Cardiac fibroblast (primary cell): ENCODE results near the gene LRRTM4.
"Not testable (repeated sequence)": the region's sequence is repeated elsewhere in the genome, so short reads cannot be mapped to it uniquely, and the experiment has no call there.

Experiments
- DNase-seq, 2 donors: peaks; one replicate each; pipeline versions ENCODE4 v3.0.0 to v3.0.0-alpha.2; 2010; ENCODE audit warnings: low read depth in 2 of 2
- H3K4me3 ChIP-seq, 2 donors: replicated peaks in 1 of 2; 1 replicate in 1 of 2; 2 replicates in 1 of 2; pipeline ENCODE4 v1.5.1; 2011; ENCODE audit warnings: low read depth in 2 of 2, low read length in 2 of 2, mild to moderate bottlenecking in 2 of 2, moderate library complexity in 1 of 2
- TF ChIP-seq, protein P1 (sequence below): IDR thresholded peaks from one replicate; pipeline ENCODE4 v1.5.1; 2011; ENCODE audit warnings: low read depth, mild to moderate bottlenecking, low read length, inconsistent platforms

The LRRTM4 gene

DNA sequence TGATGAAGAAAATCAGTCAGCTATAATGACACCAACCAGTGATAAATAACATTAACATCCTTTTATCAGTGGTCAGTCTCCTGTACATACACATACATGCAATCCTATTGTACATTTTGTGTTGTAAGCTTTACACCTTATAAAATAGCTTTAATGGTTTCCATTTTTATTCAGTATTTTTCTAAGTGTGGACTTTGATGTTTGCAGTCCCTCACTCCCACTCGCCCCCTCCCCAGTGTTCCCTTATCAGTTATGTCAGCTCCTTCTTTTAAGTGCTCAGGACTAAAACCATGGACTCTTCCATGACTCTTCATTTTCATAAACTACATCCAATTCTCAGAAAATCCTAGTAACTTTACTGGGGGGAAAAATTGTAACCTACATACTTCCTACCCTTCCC lies 713.0 kb downstream of the LRRTM4 start:
- DNase-seq = no peak
- TF ChIP-seq, protein P1, sequence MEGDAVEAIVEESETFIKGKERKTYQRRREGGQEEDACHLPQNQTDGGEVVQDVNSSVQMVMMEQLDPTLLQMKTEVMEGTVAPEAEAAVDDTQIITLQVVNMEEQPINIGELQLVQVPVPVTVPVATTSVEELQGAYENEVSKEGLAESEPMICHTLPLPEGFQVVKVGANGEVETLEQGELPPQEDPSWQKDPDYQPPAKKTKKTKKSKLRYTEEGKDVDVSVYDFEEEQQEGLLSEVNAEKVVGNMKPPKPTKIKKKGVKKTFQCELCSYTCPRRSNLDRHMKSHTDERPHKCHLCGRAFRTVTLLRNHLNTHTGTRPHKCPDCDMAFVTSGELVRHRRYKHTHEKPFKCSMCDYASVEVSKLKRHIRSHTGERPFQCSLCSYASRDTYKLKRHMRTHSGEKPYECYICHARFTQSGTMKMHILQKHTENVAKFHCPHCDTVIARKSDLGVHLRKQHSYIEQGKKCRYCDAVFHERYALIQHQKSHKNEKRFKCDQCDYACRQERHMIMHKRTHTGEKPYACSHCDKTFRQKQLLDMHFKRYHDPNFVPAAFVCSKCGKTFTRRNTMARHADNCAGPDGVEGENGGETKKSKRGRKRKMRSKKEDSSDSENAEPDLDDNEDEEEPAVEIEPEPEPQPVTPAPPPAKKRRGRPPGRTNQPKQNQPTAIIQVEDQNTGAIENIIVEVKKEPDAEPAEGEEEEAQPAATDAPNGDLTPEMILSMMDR = no peak
- H3K4me3 ChIP-seq = no peak overlapping the region

DNA sequence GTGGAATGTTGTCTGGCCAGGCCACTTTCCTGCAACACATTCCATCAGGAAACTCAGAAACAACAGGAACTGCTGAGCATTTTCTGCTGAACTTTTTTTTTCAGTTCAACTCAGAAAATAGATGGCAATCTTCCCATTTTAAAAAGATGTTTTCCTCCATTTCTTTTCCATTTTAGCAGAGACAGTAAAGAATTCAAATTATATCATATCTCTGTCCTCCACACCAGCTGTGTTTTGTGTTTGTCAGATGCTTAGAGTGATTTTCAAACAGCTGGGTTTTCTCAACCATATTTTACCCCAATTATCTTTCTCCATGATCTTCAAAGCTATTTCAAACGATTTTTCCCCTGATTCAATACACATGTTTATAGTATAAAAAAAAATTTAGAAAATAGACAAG lies 713.4 kb downstream of the LRRTM4 start:
- TF ChIP-seq, protein P1 = no peak
- H3K4me3 ChIP-seq = no peak overlapping the region
- DNase-seq = no peak

DNA sequence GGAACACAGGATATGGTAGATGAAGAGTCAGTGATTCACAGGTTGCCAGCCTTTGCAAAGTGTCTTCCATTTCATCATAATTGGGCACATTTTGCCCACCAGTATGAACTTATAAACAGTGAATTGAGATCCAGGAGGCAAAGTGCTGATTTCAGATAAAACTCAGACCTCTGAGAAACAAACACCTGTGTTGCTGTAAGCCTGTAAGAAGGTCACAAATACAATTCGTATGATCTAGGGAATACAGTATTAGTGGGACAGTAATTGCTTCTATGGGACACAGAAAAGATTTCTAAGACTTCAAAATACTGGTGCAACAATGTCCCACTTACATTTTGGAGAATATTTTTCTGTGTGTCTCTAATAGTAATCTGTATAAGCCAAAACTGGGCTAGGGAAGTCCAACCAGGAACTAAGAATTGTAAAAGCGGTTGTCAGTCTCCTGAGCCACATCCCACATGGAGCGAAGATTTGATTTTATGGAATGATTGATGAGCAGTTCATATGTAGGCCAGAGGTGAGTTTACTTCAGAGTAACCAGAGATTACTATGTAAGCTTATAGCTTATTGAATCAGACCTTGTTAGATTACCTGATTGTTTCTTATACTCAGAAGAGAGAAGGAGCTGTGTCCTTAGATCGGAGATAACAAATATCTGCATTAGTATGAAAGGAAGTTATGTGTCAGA lies 728.4 kb downstream of the LRRTM4 start:
- TF ChIP-seq, protein P1 = no peak
- no peak for DNase-seq
- H3K4me3 ChIP-seq = no peak overlapping the region

DNA sequence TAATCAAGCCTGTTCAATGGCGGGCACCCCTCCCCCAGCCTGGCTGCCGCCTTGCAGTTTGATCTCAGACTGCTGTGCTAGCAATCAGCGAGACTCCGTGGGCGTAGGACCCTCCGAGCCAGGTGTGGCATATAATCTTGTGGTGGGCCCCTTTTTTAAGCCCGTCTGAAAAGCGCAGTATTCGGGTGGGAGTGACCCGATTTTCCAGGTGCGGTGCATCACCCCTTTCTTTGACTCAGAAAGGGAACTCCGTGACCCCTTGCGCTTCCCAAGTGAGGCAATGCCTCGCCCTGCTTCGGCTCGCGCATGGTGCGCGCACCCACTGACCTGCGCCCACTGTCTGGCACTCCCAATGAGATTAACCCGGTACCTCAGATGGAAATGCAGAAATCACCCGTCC lies 740.9 kb downstream of the LRRTM4 start:
- not testable (repeated sequence) for DNase-seq, H3K4me3 ChIP-seq

DNA sequence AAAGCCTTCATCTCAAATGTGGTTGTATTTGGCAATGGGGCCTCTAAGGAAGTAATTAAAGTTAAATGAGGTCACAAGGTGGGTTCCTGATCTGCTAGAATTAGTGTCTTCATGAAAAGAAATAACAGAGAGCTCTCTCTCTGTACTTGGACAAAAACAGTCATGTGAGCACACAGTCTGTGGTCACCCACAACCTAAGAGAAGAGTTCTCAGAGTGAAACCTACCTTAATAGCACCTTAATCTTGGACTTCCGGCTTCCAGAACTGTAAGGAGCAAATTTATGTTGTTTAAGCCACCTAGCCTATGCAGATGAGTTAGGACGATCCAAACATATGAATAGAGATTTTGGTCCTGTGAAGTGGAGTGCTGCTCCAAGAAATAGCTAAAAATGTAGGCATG lies 758.9 kb downstream of the LRRTM4 start:
- H3K4me3 ChIP-seq = no peak overlapping the region
- TF ChIP-seq, protein P1 = no peak
- no peak for DNase-seq

DNA sequence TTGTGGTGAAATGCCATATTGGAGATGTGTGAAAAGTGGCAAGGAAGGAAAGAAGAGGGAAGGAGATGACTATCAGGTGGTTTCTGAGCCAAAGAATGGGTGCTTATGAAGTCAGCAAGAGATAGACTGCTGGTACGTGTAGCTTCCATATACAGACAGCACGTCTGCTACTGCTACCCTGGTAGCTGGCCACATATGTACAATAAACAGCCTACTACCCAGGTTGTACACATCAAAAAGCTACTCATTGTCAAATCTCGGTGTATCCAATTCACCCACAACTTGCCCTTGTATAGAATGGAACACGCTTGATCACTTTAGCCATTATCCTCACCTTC lies 761.8 kb downstream of the LRRTM4 start:
- no peak for DNase-seq
- no peak overlapping the region for H3K4me3 ChIP-seq
- TF ChIP-seq, protein P1 = no peak

DNA sequence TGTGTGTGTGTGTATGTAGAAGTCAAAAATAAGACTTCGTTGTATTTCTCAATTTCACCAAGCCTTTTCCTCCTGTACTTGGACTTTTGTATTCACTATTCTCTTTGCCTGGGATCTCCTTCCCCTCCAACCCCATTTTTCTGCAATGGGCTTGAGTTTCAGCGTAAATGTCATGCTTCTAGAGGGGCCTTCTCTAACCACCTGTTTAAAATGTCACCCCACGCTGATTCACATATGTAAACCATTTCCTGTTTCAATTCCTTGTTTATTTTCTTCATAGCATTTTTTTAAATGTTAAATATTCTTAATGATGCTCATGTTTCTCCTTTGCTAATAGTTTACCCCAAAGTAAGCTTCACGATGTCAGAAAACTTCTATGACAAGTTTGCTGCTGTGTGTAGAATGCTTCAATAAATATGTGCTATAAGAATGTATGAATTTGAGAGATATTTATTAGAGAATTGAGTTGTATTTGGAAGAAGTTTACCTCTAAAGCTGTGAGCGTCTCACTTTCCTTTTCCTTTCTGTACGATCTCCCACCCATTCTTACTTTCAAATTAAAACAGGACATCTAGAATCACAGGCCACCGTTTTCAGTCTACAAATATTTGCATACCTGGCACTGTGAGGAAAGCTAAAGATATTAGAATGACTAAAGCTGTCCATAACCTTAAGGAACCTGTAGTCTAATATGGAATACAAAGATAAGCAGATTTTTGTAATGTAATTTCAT lies 762.4 kb downstream of the LRRTM4 start:
- TF ChIP-seq, protein P1 = no peak
- no peak overlapping the region for H3K4me3 ChIP-seq
- no peak for DNase-seq
